Activated CD8-positive, alpha-beta memory T cell treated with anti-CD3 and anti-CD28 coated beads for 36 hours (primary cell): Measurements from ENCODE around the gene PLEKHG7. TPM values are rescaled to one million over a fixed set of nuclear protein-coding genes. Genes with fewer than 3 reads are reported as not detected.

Experiments
- CTCF ChIA-PET: fragments of 350-600 bp; sonication (Branson Sonifier 250); formaldehyde crosslinking; loops from one replicate; lab custom pipeline; 2021; ENCODE audit warnings: antibody characterized with exemption; lab: Charles Lee
- POLR2A ChIA-PET: fragments of 350-600 bp; sonication (Branson Sonifier 250); formaldehyde crosslinking; loops from one replicate; lab custom pipeline; 2021; ENCODE audit warnings: antibody characterized with exemption; lab: Charles Lee
- total RNA-seq, 2 experiments: library from RNA; stranded (reverse); gene quantifications; one replicate each; pipeline ENCODE4 v1.2.3, GENCODE V29; 2021

PLEKHG7 gene
- total RNA-seq, 2 experiments from 2014 or later = not detected

DNA sequence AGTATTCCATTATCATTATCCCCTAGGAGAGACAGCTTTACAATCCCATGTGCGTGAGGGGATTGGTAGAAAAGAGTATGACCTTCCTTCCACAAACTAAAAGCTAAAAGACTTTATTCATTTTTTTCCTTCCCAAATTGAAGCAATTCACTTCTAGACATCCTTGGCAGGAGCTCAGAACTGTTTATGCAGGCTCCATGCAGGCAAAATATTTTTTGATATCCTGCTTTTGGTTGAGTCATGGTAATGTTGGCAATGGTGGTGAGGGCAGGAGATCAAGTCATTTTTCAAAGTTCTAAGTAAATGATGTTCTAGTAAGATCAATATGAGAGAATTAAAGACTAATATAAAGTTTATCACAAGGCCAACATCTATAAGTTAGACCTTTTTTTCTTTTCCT is 1.3 kb upstream of the PLEKHG7 start:
- CTCF ChIA-PET = no interaction called here
- POLR2A ChIA-PET = no interaction called here

DNA sequence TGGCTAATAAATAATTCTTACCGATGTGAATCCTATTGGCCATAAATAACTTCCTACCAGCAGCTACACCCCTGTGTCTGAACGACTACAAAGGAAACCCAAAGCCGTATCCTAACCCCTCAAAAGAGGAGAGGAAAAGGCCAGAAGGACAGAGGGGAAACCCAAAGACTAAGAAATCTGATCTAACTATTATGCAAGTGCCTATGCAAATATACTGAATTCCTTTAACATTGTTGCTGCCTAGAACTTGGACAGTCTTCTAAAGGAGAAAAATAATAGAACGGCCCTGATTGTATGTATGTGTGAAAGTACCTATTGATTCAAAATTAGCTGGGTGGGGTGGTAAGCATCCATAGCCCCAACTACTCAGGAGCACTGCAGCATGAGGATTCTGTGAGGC is 997 bp downstream of the PLEKHG7 start:
- ChIA-PET POLR2A (no interaction called here), CTCF (no interaction called here)

DNA sequence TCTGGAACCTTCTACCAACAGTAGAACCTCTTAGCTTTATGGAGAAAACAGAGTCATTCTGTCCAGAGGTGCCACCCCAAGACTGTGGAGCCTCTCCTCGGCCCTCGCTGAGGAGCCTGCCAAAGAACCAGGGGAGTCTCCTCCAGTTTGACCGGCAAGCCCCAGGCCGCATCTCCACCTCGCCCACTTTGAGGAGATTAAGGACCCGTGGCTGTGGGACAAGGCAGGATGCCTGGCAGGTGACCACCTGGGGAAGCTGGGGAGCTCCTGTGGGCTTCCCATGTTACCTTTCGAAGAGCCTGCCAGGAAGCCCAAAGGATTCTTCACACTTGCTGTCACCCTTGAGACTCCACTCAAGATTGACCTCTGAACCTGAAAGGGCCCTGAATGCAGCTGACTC is 3.8 kb downstream of the PLEKHG7 start:
- CTCF ChIA-PET = no interaction called here
- POLR2A ChIA-PET = no interaction called here

DNA sequence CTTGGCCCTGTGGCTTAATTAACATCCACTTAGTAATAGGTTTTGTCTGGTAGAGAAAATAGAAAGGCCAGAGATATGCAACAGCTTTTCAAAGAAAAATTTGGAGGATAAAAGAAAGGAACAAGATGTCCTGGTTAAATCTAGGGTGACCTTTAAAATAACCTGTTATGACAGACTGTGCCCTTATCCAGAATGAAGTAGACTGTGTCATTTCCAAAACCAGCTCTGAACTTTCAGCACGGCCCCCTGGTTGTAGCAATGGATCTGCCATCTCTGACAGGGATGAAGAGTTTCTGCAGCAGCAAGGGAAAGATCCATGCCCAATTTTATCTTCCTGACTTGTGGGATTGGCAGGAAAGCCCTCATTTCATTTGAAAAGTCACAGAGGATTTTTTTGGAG is 5.1 kb downstream of the PLEKHG7 start:
- CTCF ChIA-PET = no interaction called here
- POLR2A ChIA-PET = no interaction called here

DNA sequence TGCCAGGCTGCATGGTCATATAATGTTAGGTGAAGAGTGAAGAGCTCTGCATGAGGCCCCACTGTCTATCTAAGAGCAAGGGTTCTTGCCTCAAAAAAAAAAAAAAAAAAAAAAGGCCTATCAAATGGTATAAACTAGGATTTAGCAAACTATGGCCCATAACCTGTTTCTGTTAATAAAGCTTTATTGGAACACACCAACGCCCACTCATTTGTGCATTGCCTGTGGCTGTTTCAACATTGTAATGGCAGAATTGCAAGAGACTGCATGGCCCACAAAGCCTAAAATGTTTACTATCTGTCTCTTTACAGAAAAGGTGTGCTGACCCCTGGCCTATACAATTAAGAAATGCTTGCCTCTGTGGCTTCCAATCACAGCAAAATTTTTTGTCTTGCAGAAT is 12.8 kb downstream of the PLEKHG7 start:
- CTCF ChIA-PET = no interaction called here
- POLR2A ChIA-PET = no interaction called here

DNA sequence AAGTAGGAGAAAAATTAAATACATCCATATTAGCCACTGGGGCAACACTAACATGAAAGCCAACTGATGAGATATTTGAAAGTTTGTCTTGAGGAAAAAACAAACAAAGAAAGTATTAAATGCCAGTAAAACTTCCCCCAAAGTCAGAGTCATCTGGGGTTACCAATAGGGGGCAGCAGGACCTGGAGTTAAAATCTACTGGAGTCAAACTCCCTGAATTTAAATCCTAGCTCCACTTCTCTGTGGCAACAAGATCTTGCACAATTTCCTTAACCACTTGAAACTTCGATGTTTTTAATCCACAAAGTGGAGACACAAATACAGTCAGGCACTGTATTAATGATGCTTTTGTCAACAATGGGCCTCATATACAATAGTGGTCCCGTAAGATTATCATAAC is 14.4 kb downstream of the PLEKHG7 start:
- ChIA-PET POLR2A (no interaction called here), CTCF (no interaction called here)

DNA sequence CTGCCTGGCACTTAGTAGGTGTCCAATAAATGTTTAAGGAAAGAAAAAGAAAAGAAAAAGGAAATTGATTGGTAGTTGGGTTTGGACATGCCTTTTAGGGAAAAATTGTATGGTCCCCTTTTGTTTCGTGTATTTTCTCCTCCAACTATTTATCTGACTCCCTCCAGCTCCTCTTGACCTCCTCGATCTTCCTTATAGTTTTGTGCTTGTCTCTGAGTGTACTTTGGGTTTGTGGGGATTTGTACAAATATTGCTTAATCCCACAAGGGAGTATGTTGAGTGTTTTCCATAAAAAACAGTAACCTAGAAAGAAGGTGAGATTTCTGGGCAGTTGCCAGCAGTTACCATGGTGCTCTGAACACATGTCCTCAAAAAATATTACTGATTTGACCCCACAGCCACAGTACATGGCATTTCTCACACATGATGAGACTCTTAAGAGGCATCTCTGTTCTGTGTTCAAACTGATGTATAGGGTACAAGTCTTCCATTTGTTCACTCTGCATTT is 15.7 kb downstream of the PLEKHG7 start:
- ChIA-PET CTCF (no interaction called here), POLR2A (no interaction called here)

DNA sequence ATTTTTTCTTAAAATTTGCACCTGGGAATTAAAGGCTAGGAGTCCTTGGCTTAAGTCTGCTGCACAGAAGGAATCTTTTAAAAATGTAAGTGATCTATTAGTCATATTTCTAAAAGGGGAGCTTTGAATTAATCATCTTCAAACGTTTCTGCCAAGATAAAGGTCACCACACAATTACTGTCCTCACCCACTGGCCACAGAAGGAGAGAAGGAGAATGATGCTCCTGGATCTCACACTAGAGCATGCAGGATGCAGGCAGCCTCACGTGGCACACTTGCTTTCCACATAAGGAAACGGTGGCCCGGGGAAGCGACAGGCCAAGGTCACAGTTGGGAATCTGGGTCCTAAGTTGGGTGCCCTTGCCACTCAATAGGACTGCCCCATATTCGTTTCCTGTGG is 16.9 kb downstream of the PLEKHG7 start:
- CTCF ChIA-PET = no interaction called here

DNA sequence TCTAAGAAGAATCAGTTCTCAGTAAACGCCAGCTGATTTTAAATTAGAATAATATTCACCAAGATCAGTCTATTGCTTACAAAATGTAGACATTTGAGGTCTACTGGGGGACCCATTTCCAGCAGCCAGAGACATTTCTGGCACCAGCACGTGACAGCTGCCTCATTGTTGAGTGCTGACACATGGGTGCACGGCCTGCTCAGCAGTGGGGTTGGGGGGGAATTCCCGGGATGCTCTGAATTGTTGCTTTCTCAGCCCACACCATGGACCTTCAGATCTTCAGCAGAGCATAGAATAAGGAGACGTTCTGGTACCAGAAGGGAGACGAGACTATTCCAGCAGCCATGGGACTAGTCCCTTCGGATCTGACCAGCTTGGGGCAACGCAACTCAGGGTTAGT is 18.3 kb downstream of the PLEKHG7 start:
- POLR2A ChIA-PET = no interaction called here
- CTCF ChIA-PET = interaction anchor here (0.7 kb wide), 1 partner anchor 35 kb away, joined by 3 read pairs; no protein-coding TSS in a partner anchor

More for the DNA sequence above, 16.9 kb downstream of the PLEKHG7 start:
- POLR2A ChIA-PET = no interaction called here

DNA sequence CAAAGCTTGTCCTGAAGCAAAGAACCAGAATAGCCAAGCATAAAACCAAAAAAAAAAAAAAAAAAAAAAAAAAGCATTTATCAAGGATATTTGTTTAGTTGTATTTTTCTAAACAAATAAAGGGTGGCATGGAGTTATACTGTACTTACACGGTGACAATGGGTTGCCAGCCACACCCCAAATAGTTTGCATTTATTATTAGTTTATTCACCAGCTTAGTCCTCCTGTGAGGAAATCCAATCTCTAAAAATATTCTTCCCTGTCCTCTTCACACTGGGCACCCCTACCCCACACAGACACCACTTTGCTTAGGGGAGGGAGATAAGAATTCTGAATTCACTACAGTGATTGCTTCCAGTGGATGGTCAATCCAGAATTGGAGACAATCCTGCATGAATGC is 18.9 kb downstream of the PLEKHG7 start:
- ChIA-PET CTCF (interaction anchor here (0.7 kb wide), 1 partner anchor 35 kb away, joined by 3 read pairs; no protein-coding TSS in a partner anchor), POLR2A (no interaction called here)

DNA sequence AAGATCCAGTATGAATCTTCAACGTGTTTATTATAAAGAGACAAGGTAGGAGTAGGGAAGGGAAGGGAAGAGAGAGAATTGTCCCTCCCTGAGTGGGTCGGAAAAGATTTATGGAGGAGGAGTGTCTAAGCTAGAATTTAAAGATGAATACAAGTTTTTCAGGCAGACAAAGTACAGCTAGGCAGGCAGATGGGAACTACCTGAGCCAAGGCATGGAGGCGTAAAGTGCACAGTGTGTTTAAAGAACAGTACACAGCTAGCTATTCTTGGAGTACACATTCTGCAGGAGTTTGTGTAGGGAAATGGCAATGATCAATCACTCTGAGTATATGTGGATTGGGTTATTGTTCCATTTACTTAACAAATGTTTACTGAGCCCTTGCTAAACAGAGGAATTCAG is 20.1 kb downstream of the PLEKHG7 start:
- ChIA-PET POLR2A (no interaction called here), CTCF (no interaction called here)

DNA sequence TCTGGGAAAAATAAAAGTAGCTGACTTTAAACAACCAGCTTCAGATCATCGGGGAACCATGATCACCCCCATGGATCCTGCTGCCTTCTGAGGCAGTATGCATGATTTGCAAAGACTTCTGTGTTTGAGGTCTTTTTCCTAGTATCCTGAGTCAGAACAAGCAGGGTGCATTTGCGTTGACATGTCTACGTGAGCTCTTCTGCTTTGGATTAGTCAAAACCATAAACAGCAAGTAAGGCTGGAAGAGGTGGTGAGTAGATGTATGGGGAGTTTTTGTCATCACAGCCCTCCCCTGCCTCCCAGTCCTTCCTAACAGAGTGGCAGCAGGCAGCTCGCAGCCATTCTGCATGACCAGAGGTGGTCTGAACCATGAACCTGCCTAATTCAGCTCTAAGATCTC is 24.1 kb downstream of the PLEKHG7 start:
- POLR2A ChIA-PET = no interaction called here
- CTCF ChIA-PET = no interaction called here

DNA sequence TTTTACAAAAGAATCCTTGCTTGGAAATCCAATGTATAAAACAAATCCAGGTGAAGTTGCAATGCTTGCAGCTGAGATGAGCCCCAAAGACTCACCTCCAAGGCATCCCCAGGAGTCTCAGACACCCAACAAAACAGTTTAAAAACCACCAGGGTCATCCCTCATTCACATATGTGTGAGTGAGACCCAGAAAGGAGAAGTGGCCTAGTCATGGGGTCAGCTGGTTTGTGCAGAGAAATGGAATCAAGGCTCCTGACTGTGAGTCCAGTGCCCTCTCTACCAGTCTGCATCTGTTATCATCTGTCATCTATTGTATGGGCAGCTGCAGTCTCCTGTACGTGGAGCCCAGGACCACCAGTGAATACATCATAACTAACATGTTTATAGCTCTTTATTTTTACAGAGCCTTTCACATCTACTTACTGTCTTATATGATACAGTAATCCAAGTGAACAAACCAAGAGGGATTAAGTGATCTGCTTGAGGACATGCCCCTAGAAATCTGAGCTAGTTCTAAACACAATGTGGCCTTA is 27.1 kb downstream of the PLEKHG7 start:
- POLR2A ChIA-PET = no interaction called here

DNA sequence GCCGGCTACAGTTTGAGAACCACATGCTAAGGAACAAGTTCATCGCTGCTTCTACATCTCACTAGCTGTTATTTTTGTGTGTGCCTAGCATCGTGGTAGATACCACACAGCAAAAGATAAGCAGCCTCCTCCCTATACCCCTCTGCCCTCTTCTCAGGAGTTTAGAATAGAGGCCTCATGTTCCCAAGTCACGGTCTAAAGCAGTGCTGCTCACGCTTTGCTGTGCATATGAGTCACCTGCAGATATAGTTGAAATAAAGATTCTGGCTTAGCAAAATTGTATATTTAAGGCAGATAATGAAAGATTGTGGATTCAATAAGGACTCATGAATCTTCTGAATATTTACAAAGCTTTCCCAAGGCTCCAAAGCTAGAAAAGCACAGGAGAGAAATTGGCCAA is 28.0 kb downstream of the PLEKHG7 start:
- ChIA-PET CTCF (no interaction called here), POLR2A (no interaction called here)

More for the DNA sequence above, 27.1 kb downstream of the PLEKHG7 start:
- CTCF ChIA-PET = no interaction called here

DNA sequence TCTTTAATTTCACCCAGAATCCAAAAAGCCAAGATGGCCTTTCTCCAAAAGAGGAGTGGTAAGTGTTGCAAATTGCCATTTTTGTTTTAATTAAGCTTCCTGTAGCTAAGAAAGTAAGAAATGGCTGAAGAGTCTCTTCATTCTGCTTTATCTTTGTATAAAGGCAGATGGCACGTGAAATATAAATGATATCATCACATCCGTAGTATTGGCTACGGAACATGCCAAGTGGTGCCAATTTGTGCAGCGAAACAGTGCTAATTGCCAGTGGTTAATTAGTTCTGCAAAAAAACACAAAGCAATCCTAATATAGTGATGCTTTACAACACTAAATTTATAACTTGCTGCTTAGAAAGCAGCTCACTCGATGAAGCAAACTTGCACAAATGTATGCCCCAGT is 29.4 kb downstream of the PLEKHG7 start:
- ChIA-PET POLR2A (no interaction called here), CTCF (no interaction called here)

DNA sequence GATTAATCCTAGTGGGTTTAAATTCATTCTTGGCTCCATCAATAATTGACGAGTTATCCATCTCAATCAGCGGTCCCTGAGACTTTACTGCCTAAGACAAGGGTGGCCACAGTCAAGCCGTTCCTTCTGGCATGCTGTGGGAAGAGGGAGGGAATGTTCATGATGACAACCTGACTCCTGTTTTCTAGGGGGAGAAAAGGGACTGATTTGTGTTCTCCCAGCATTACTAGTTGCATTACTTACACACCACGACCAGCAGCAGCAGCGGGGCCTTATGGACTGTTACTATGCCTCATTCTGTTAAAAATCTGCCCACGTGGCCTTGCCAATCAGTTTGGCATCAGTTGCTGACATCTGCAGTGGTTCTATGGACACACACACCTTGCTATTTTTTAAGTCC is 29.9 kb downstream of the PLEKHG7 start:
- ChIA-PET POLR2A (no interaction called here), CTCF (no interaction called here)

DNA sequence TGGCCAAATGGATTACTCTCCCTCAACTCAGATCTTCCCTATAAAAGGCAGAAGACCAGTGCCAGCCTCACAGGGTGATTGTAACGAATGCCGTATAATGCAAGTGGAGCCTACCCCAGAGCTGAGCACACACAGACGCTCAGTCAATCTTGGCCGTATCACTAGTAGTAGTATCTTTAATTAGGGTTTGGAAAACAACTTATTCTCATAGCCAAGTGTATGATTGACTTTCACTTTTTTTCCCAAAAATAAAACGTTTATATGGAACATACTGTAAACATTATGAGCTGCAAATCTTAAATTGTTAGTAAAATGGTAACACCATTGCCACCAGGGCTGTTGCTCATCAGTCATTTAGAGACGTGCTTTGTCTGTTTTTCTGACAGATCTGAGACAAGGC is 30.4 kb downstream of the PLEKHG7 start:
- CTCF ChIA-PET = no interaction called here

DNA sequence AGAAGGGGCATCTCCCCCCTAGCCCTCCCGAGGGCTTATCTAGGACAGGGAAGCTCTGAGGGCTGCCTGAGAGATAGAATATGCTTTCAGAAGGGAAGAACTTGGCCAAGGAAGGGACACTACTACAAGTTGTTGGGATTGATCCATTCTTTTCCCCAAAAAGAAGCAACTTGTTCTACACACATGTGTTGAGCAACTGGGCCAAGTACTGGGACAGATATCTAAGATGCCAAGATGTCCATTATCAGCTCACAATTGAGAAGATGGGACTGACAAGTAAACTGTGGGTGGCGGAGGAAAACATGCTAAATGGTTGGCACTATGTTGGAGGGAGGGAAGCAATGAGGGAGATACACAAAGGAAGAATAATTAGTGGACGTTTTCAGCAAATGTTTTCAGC is 30.9 kb downstream of the PLEKHG7 start:
- POLR2A ChIA-PET = no interaction called here

More for the DNA sequence above, 30.4 kb downstream of the PLEKHG7 start:
- POLR2A ChIA-PET = no interaction called here

DNA sequence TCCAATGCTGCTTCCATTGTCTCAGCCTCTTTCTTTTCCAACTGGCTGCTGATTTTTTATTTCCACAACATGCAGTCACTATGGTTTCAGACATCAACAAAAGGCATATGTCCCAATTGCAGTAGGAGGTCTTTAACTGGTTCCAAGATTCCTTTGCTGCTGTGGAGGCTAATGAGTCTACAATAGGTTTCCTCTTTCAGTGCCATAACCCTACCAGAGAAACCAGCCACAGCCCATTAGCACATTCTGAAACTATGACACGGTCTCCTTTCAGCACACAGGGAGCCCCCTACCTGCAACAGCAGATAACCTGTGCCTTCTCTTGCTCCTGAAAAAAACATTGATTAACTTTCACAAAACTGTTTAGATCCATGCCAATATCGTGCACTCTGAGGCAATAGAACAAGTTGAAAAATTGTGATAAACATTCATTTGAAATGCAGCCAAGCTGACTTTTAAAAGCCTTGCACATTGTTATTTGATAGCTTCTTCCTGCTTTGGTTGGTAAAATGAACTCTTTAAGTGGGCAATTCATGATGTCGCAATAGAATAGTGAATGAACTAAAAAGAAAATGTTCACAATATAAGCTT is 32.4 kb downstream of the PLEKHG7 start:
- CTCF ChIA-PET = no interaction called here
- POLR2A ChIA-PET = no interaction called here

More for the DNA sequence above, 30.9 kb downstream of the PLEKHG7 start:
- CTCF ChIA-PET = no interaction called here

DNA sequence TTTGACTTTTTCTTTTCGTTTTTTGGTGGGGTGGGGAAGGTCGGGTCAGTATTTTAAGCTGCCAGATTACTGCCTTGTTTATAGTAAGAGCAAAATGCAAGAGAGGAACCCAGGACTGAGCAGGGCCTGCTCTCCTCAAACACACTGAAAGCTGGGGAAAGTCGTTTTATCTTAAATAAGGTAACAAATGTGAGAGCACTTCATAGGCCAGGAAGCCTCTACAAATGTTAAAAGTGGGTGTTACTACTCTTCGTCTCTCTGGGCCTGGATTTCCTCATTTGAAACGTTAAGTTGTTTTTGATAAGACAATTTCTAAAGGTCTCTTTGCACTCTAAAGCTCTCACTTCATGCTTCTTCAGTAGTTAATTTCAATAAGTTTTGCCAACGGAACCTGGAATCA is 33.8 kb downstream of the PLEKHG7 start:
- POLR2A ChIA-PET = no interaction called here
- CTCF ChIA-PET = interaction anchor here (0.9 kb wide), 1 partner anchor 280 kb away, joined by 3 read pairs; no protein-coding TSS in a partner anchor
